Measurements from ENCODE around the gene DUSP8.

Gene DUSP8

GRCh38 chr11:1531449-1532013 lies 40.5 kb downstream of the DUSP8 start:
- peak; percentile 40 for DNase-seq

GRCh38 chr11:1530686-1531448 lies 41.2 kb downstream of the DUSP8 start:
- DNase-seq, result no peak

- DNase-seq, result no peak
These were observed 42.3 kb downstream of the DUSP8 start for GRCh38 chr11:1529774-1530173.

- no peak for DNase-seq
These were observed 42.8 kb downstream of the DUSP8 start for GRCh38 chr11:1529286-1529685.

- no peak for DNase-seq
These were observed 43.4 kb downstream of the DUSP8 start for GRCh38 chr11:1528710-1529109.

- no peak for DNase-seq
These were observed 45.3 kb downstream of the DUSP8 start for GRCh38 chr11:1526785-1527184.

GRCh38 chr11:1523779-1524178 lies 48.3 kb downstream of the DUSP8 start:
- DNase-seq, result no peak

- DNase-seq, result no peak
These were observed 49.0 kb downstream of the DUSP8 start for GRCh38 chr11:1523077-1523476.

- DNase-seq, result no peak
These were observed 50.0 kb downstream of the DUSP8 start for GRCh38 chr11:1522081-1522424.

GRCh38 chr11:1521382-1522080 lies 50.5 kb downstream of the DUSP8 start:
- no peak for DNase-seq

- DNase-seq, result no peak
These were observed 51.3 kb downstream of the DUSP8 start for GRCh38 chr11:1520663-1521267.

GRCh38 chr11:1520209-1520662 lies 51.8 kb downstream of the DUSP8 start:
- DNase-seq, result no peak

GRCh38 chr11:1519028-1520010 lies 52.8 kb downstream of the DUSP8 start:
- DNase-seq, result no peak

GRCh38 chr11:1518301-1518700 lies 53.8 kb downstream of the DUSP8 start:
- DNase-seq, result no peak

- no peak for DNase-seq
These were observed 54.7 kb downstream of the DUSP8 start for GRCh38 chr11:1517117-1518005.

GRCh38 chr11:1516273-1517067 lies 55.6 kb downstream of the DUSP8 start:
- DNase-seq, result no peak

GRCh38 chr11:1515082-1516060 lies 56.7 kb downstream of the DUSP8 start:
- DNase-seq, result peak; percentile 37

GRCh38 chr11:1514336-1515061 lies 57.6 kb downstream of the DUSP8 start:
- DNase-seq, result no peak
